Amniotic epithelial cell (primary cell): ENCODE results near the gene ZNF224.
A peak's percentile ranks its signal among the peaks of the same experiment; 100 is the strongest.

Experiments used
- DNase-seq: peaks from one replicate; pipeline ENCODE4 v3.0.0-alpha.2; 2010; ENCODE audit warnings: low read depth

ZNF224 gene

GRCh38 chr19:44131955-44132354 is 37.8 kb downstream of the ZNF224 start:
- no peak for DNase-seq

- peak; percentile 82 for DNase-seq
Observed at GRCh38 chr19:44141191-44142058, 47.3 kb downstream of the ZNF224 start, which contains the start of gene ZNF234. ZNF234 (plus strand) TSS chr19:44141554; CDS start chr19:44144633, 3,079 bp downstream.

GRCh38 chr19:44142059-44142433 is 47.9 kb downstream of the ZNF224 start:
- peak; percentile 32 for DNase-seq

- no peak for DNase-seq
Observed at GRCh38 chr19:44149776-44150175, 55.6 kb downstream of the ZNF224 start.

- no peak for DNase-seq
Observed at GRCh38 chr19:44151491-44151890, 57.3 kb downstream of the ZNF224 start.

DNA sequence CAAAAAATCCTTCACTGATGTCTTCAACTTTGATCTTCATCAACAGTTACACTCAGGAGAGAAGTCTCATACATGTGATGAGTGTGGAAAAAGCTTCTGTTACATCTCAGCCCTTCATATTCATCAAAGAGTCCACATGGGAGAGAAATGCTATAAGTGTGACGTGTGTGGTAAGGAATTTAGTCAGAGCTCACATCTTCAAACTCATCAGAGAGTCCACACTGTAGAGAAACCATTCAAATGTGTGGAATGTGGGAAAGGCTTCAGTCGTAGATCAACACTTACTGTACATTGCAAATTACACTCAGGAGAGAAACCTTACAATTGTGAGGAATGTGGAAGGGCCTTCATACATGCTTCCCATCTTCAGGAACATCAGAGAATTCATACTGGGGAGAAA is 62.3 kb downstream of the ZNF224 start:
- no peak for DNase-seq
